ENCODE data around the gene MMP15.

GRCh38 chr16:58077796-58078195 is 52.2 kb downstream of the MMP15 start:
- TF ChIP-seq CTCF (IDR thresholded peaks at IDR 0.05) (no peak), POLR2AphosphoS5 (IDR thresholded peaks at IDR 0.05; ENCODE audit: insufficient read depth in 1 of 2, low read depth in 1 of 2) (no peak)
